H1 (cell line): ENCODE results near the gene RASAL2. TPM values are rescaled to one million over a fixed set of nuclear protein-coding genes. Genes with fewer than 3 reads are reported as not detected.

ENCODE experiments used
- CBX5 ChIP-seq: fragments of 300-800, 300-1000 bp; sonication (generic); IDR thresholded peaks from 2 replicates; pipeline ENCODE4 v1.7.1; 2016; ENCODE audit warnings: antibody characterized with exemption, low read length, low read depth
- CTCF ChIP-seq, 3 experiments: IDR thresholded peaks; 1 replicate in 2 of 3; 2 replicates in 1 of 3; pipeline versions ENCODE4 v1.5.1 to v1.6.1; 2011; ENCODE audit warnings: low read length in 3 of 3, mild to moderate bottlenecking in 3 of 3, inconsistent platforms in 2 of 3, low read depth in 1 of 3, moderate library complexity in 1 of 3; ENCODE audit not compliant: insufficient read depth in 1 of 3; ENCODE audit errors: control extremely low read depth in 1 of 3
- polyA plus RNA-seq, 7 experiments: library from polyadenylated mRNA; depleted of rRNA in 3 of 7; stranded (reverse) in 5 of 7; unstranded in 2 of 7; fragments of >200 nt in 5 of 7; fragments of 200-250 nt in 2 of 7; gene quantifications; 1 replicate in 5 of 7; 2 replicates in 1 of 7; 4 replicates in 1 of 7; pipeline versions ENCODE4 v1.2.1 to v1.2.3, GENCODE V29; 2011 to 2013; ENCODE audit warnings: missing spikeins in 2 of 7, mixed read lengths in 2 of 7
- total RNA-seq: library from RNA; stranded (reverse); fragmentation: NEBNext Ultra II Directional; extraction: Animal tissue kit (Norgen Biotek cat#: 25700); gene quantifications from 2 replicates; pipeline ENCODE4 v1.2.1, GENCODE V29; 2021

RASAL2 gene
- total and polyA plus RNA-seq, 2 of the 8 experiments (the other 6 are each of a cell fraction or from before 2014, with no cell fraction given): 15.9 to 32.5 TPM

GRCh38 chr1:178464141-178464540 is 370.2 kb downstream of the RASAL2 start (continued):
- TF ChIP-seq CTCF (IDR thresholded peaks at IDR 0.05; ENCODE audit: control extremely low read depth in 1 of 3, insufficient read depth in 1 of 3, low read depth in 1 of 3, low read length in 3 of 3): no peak
- no peak for TF ChIP-seq CBX5
